Karpas-422 (cell line): Measurements from ENCODE around the gene TNNI3K. TPM values are rescaled to one million over a fixed set of nuclear protein-coding genes. Genes with fewer than 3 reads are reported as not detected.
"Not testable (repeated sequence)": the region's sequence is repeated elsewhere in the genome, so short reads cannot be mapped to it uniquely, and the experiment has no call there.

Experiments
- DNase-seq: peaks from one replicate; pipeline ENCODE4 v3.0.0-alpha.2; 2015
- H2AFZ ChIP-seq: fragments of 200-600 bp; sonication (generic); 2 replicates; pipeline ENCODE4 v1.6.1; 2014; ENCODE audit warnings: antibody characterized with exemption, low read length, mixed read lengths
- H3K27ac ChIP-seq: fragments of 200-600 bp; sonication (generic); 2 replicates; pipeline ENCODE4 v1.5.1; 2014; ENCODE audit warnings: mild to moderate bottlenecking, low read length, moderate library complexity
- H3K27me3 ChIP-seq: fragments of 200-600 bp; sonication (generic); 2 replicates; pipeline ENCODE4 v1.6.1; 2014; ENCODE audit warnings: low read length, mixed read lengths
- H3K36me3 ChIP-seq: fragments of 200-600 bp; sonication (generic); 2 replicates; pipeline ENCODE4 v1.6.1; 2014; ENCODE audit warnings: low read length, mixed read lengths; ENCODE audit not compliant: insufficient read depth
- H3K4me1 ChIP-seq: fragments of 200-600 bp; sonication (generic); 2 replicates; pipeline ENCODE4 v1.6.1; 2014; ENCODE audit warnings: mild to moderate bottlenecking, low read length, mixed read lengths
- H3K4me2 ChIP-seq: fragments of 200-600 bp; sonication (generic); 2 replicates; pipeline ENCODE4 v1.6.1; 2014; ENCODE audit warnings: low read length, low read depth, mild to moderate bottlenecking; ENCODE audit not compliant: poor library complexity, severe bottlenecking
- H3K4me3 ChIP-seq: fragments of 200-600 bp; sonication (generic); 2 replicates; pipeline ENCODE4 v1.5.1; 2014; ENCODE audit warnings: mild to moderate bottlenecking, antibody characterized with exemption, low read length, mixed read lengths
- H3K79me2 ChIP-seq: fragments of 200-600 bp; sonication (generic); 2 replicates; pipeline ENCODE4 v1.6.1; 2014; ENCODE audit warnings: mild to moderate bottlenecking, low read length, mixed read lengths
- H3K9ac ChIP-seq: fragments of 200-600 bp; sonication (generic); 2 replicates; pipeline ENCODE4 v1.6.0; 2014; ENCODE audit warnings: low read length
- H3K9me2 ChIP-seq: fragments of 200-600 bp; sonication (generic), shearing (Covaris generic); replicated peaks from 2 replicates; pipeline ENCODE4 v1.6.0; 2014; ENCODE audit warnings: mild to moderate bottlenecking, low read length, moderate library complexity; ENCODE audit not compliant: insufficient read depth
- H3K9me3 ChIP-seq: fragments of 300-700, 200-600 bp; sonication (generic); 2 replicates; pipeline ENCODE4 v1.6.1; 2014; ENCODE audit warnings: low read length, mixed read lengths
- H4K20me1 ChIP-seq: fragments of 200-600 bp; sonication (generic); 2 replicates; pipeline ENCODE4 v1.6.1; 2014; ENCODE audit warnings: mild to moderate bottlenecking, antibody characterized with exemption, low read length, low read depth; ENCODE audit not compliant: insufficient read depth
- total RNA-seq: library from RNA; depleted of rRNA; stranded (reverse); fragments of >200 nt; shearing (Covaris generic); gene quantifications from 2 replicates; pipeline ENCODE4 v1.2.3, GENCODE V29; 2014; ENCODE audit warnings: low replicate concordance

The TNNI3K gene
- total RNA-seq, 1 experiment from 2014 or later = 0.48 TPM

- H3K9me2 ChIP-seq, H3K9ac ChIP-seq, H3K4me2 ChIP-seq, H3K9me3 ChIP-seq, H3K4me3 ChIP-seq, H3K27me3 ChIP-seq, H4K20me1 ChIP-seq, H3K4me1 ChIP-seq, DNase-seq, H3K27ac ChIP-seq, H2AFZ ChIP-seq, H3K79me2 ChIP-seq, H3K36me3 ChIP-seq: not testable (repeated sequence)
Measured at GRCh38 chr1:74253243-74253824, 18.1 kb downstream of the TNNI3K start.

GRCh38 chr1:74266001-74266400 lies 30.8 kb downstream of the TNNI3K start:
- no peak overlapping the region for H2AFZ ChIP-seq
- H3K79me2 ChIP-seq = no peaks in the 10 kb centered on the region
- H3K9me2 ChIP-seq = no peaks in the 10 kb centered on the region
- H3K36me3 ChIP-seq = no peaks in the 10 kb centered on the region
- H3K27me3 ChIP-seq = no peaks in the 10 kb centered on the region
- H3K4me1 ChIP-seq = no peaks in the 10 kb centered on the region
- no peak for DNase-seq
- no peak overlapping the region for H3K27ac ChIP-seq
- H3K9me3 ChIP-seq = no peaks in the 10 kb centered on the region
- no peak overlapping the region for H3K4me3 ChIP-seq
- H3K4me2 ChIP-seq = no peak overlapping the region
- no peaks in the 10 kb centered on the region for H4K20me1 ChIP-seq
- no peak overlapping the region for H3K9ac ChIP-seq

- no peak for DNase-seq
- Histone ChIP-seq H4K20me1 (no peaks in the 10 kb centered on the region), H3K4me1 (no peaks in the 10 kb centered on the region), H3K4me3 (no peak overlapping the region), H3K27me3 (no peaks in the 10 kb centered on the region), H3K9me3 (no peaks in the 10 kb centered on the region), H3K9ac (no peak overlapping the region), H3K9me2 (no peaks in the 10 kb centered on the region), H3K4me2 (no peak overlapping the region), H3K27ac (no peak overlapping the region), H2AFZ (no peak overlapping the region), H3K36me3 (no peaks in the 10 kb centered on the region), H3K79me2 (no peaks in the 10 kb centered on the region)
Measured at GRCh38 chr1:74271503-74271902, 36.3 kb downstream of the TNNI3K start.

GRCh38 chr1:74280642-74281396 lies 45.6 kb downstream of the TNNI3K start:
- H3K9me3 ChIP-seq = no peaks in the 10 kb centered on the region
- H3K9ac ChIP-seq = no peak overlapping the region
- no peaks in the 10 kb centered on the region for H4K20me1 ChIP-seq
- H3K79me2 ChIP-seq = no peaks in the 10 kb centered on the region
- no peak overlapping the region for H3K4me2 ChIP-seq
- H3K9me2 ChIP-seq = no peaks in the 10 kb centered on the region
- no peak overlapping the region for H3K27ac ChIP-seq
- H2AFZ ChIP-seq = no peak overlapping the region
- no peaks in the 10 kb centered on the region for H3K36me3 ChIP-seq
- no peak for DNase-seq
- H3K4me1 ChIP-seq = no peaks in the 10 kb centered on the region
- no peaks in the 10 kb centered on the region for H3K27me3 ChIP-seq
- H3K4me3 ChIP-seq = no peak overlapping the region

DNA sequence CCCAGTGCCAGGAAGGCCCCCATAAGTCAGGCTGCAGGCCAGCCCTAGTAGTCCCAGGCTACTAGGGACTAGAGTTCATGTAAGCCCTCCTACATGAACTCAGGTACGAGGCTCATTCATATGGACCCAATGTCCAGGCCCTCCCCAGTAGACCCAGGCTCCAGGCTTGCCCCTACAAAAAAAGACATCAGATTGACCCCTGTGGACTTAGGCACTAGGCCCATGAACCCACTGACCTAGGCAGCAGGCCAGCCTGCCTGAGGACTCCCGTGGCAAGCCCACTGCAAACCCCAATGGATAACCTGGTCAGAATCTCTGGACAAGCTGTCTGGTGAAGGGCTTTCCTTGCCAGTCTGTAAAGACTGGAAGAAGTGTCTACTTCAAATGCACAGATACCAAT lies 51.2 kb downstream of the TNNI3K start:
- no peak for DNase-seq
- Histone ChIP-seq H3K9ac (no peak overlapping the region), H3K27ac (no peak overlapping the region), H3K4me2 (no peak overlapping the region), H3K9me3 (no peaks in the 10 kb centered on the region), H3K4me1 (no peaks in the 10 kb centered on the region), H2AFZ (no peak overlapping the region), H3K27me3 (no peaks in the 10 kb centered on the region), H4K20me1 (no peaks in the 10 kb centered on the region), H3K36me3 (no peaks in the 10 kb centered on the region), H3K79me2 (no peaks in the 10 kb centered on the region), H3K9me2 (no peaks in the 10 kb centered on the region; the same call in 1 of the 2 replicates), H3K4me3 (no peak overlapping the region)

GRCh38 chr1:74314438-74314837 lies 79.3 kb downstream of the TNNI3K start:
- Histone ChIP-seq H3K27me3 (no peaks in the 10 kb centered on the region), H3K9ac (no peak overlapping the region), H3K4me2 (no peak overlapping the region), H4K20me1 (no peaks in the 10 kb centered on the region), H3K27ac (no peak overlapping the region), H2AFZ (no peak overlapping the region), H3K4me1 (no peaks in the 10 kb centered on the region), H3K9me2 (0 out of 2 replicates have a peak, but pooled peaks cover 5% of the 10 kb centered on the region), H3K4me3 (no peak overlapping the region), H3K79me2 (no peaks in the 10 kb centered on the region), H3K36me3 (no peaks in the 10 kb centered on the region), H3K9me3 (no peaks in the 10 kb centered on the region)
- no peak for DNase-seq

DNA sequence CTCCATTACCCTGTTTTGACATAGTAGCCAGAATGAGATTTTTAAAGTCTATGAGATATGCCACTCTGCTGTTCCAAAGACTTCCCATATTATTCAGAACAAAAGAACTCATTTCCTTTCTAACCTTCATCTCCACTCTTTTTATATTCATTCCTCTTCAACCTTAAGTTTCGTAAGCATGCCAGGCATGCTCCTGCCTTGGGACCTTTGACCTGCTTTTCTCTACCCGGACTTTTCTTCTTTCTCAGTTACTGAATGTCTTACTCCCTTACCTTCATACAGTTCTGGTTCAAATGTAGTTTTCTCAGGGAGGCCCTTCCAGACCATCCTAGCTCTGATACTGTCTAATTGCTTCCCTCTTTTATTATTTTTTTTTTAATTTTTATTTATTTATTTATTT lies 81.1 kb downstream of the TNNI3K start:
- Histone ChIP-seq H3K27ac (no peak overlapping the region), H3K4me1 (no peaks in the 10 kb centered on the region), H3K4me2 (no peak overlapping the region), H3K4me3 (no peak overlapping the region), H3K27me3 (no peaks in the 10 kb centered on the region), H3K79me2 (no peaks in the 10 kb centered on the region), H3K9me3 (no peaks in the 10 kb centered on the region), H4K20me1 (no peaks in the 10 kb centered on the region), H3K36me3 (no peaks in the 10 kb centered on the region), H2AFZ (no peak overlapping the region), H3K9ac (no peak overlapping the region), H3K9me2 (0 out of 2 replicates have a peak, but pooled peaks cover 5% of the 10 kb centered on the region)
- no peak for DNase-seq

DNA sequence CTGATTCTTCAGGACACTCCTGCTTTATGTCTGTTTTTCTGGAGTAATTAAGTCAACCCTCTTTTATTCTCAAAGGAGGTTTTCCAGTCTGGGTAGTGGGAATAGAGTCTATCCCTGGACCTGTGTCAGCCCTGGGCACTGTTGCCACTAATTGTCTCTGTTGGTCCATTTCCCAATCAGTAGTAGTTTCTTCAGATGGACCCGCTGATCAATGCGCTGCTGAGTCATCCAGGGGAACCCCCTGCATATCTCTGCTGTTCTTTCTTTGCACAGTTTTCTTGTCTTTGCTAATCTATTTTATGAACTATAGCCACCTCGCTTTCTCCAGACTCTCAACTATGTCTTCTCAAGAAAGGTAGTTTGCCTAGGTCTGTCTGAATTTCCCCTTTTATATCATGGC lies 82.5 kb downstream of the TNNI3K start:
- no peak overlapping the region for H2AFZ ChIP-seq
- 0 out of 2 replicates have a peak, but pooled peaks cover 5% of the 10 kb centered on the region for H3K9me2 ChIP-seq
- no peaks in the 10 kb centered on the region for H3K79me2 ChIP-seq
- no peaks in the 10 kb centered on the region for H3K36me3 ChIP-seq
- no peak overlapping the region for H3K4me2 ChIP-seq
- H3K27ac ChIP-seq = no peak overlapping the region
- no peaks in the 10 kb centered on the region for H3K27me3 ChIP-seq
- DNase-seq = no peak
- H3K9ac ChIP-seq = no peak overlapping the region
- no peaks in the 10 kb centered on the region for H3K4me1 ChIP-seq
- H3K9me3 ChIP-seq = no peaks in the 10 kb centered on the region
- H3K4me3 ChIP-seq = no peak overlapping the region
- H4K20me1 ChIP-seq = no peaks in the 10 kb centered on the region
